IMR-90 (cell line): ENCODE results near the gene ABITRAM. TPM values are rescaled to one million over a fixed set of nuclear protein-coding genes. Genes with fewer than 3 reads are reported as not detected.

Experiments used
- ATAC-seq: fragments of 200-7000 bp; cut with Tn5 transposase; 2 replicates; pipeline ENCODE4 v1.9.1; 2020; ENCODE audit warnings: low read depth, mild to moderate bottlenecking, moderate library complexity
- BruUV-seq: library from RNA; stranded (reverse); fragments of 400-500 nt; replicated peaks from 2 replicates; lab custom pipeline; 2021; lab: Mats Ljungman, UMichigan
- CTCF ChIA-PET: fragments of 300-600 bp; formaldehyde crosslinking; extraction: SDS; loops from one replicate; lab custom pipeline; 2021; ENCODE audit warnings: antibody characterized with exemption; lab: Yijun Ruan, JAX
- POLR2A ChIA-PET: fragments of 300-600 bp; sonication (Branson Sonifier 250); formaldehyde crosslinking; loops from one replicate; lab custom pipeline; 2022; ENCODE audit warnings: antibody characterized with exemption; ENCODE audit not compliant: unreplicated experiment; lab: Charles Lee
- DNase-seq: peaks from one replicate; pipeline ENCODE4 v3.0.0; 2013
- H2AFZ ChIP-seq: replicated peaks from 2 replicates; pipeline ENCODE3; 2013; ENCODE audit warnings: low read length, mild to moderate bottlenecking; ENCODE audit not compliant: poor library complexity
- H2AK5ac ChIP-seq: 2 replicates; pipeline ENCODE4 v1.6.1; 2013; ENCODE audit warnings: low read depth, low read length, inconsistent platforms
- H2AK9ac ChIP-seq: replicated peaks from 2 replicates; pipeline ENCODE3; 2013; ENCODE audit warnings: mild to moderate bottlenecking, low read depth, low read length, moderate library complexity; ENCODE audit not compliant: poor library complexity
- H2BK120ac ChIP-seq: 2 replicates; pipeline ENCODE4 v1.6.1; 2013; ENCODE audit warnings: low read depth, low read length, inconsistent platforms
- H2BK15ac ChIP-seq: 3 replicates; pipeline ENCODE4 v1.6.1; 2013; ENCODE audit warnings: low read depth, low read length, inconsistent platforms
- H2BK20ac ChIP-seq: 2 replicates; pipeline ENCODE4 v1.6.1; 2013; ENCODE audit warnings: low read depth, mild to moderate bottlenecking, inconsistent platforms, low read length, moderate library complexity
- H2BK5ac ChIP-seq: 2 replicates; pipeline ENCODE4 v1.6.1; 2013; ENCODE audit warnings: mild to moderate bottlenecking, low read depth, low read length, inconsistent platforms; ENCODE audit not compliant: poor library complexity, severe bottlenecking
- H3K14ac ChIP-seq: replicated peaks from 2 replicates; pipeline ENCODE4 v1.6.1; 2013; ENCODE audit warnings: low read depth, low read length, inconsistent platforms
- H3K18ac ChIP-seq: 2 replicates; pipeline ENCODE4 v1.6.1; 2013; ENCODE audit warnings: low read depth, low read length, control low read depth
- H3K23ac ChIP-seq: 2 replicates; pipeline ENCODE4 v1.6.1; 2013; ENCODE audit warnings: low read depth, low read length, inconsistent platforms
- H3K27ac ChIP-seq: 2 replicates; pipeline ENCODE4 v1.5.1; 2013; ENCODE audit warnings: mild to moderate bottlenecking, control low read depth, low read length; ENCODE audit not compliant: insufficient read depth
- H3K27me3 ChIP-seq: 2 replicates; pipeline ENCODE4 v1.6.1; 2013; ENCODE audit warnings: low read length; ENCODE audit not compliant: control insufficient read depth, insufficient read depth
- H3K36me3 ChIP-seq: 2 replicates; pipeline ENCODE4 v1.6.1; 2013; ENCODE audit warnings: low read length, mixed read lengths; ENCODE audit not compliant: control insufficient read depth, insufficient read depth
- H3K4ac ChIP-seq: 2 replicates; pipeline ENCODE4 v1.6.1; 2013; ENCODE audit warnings: low read depth, low read length, inconsistent platforms
- H3K4me1 ChIP-seq: 2 replicates; pipeline ENCODE4 v1.6.1; 2013; ENCODE audit warnings: low read length, mixed read lengths; ENCODE audit not compliant: control insufficient read depth, insufficient read depth
- H3K4me2 ChIP-seq: 2 replicates; pipeline ENCODE4 v1.6.1; 2013; ENCODE audit warnings: low read depth, mild to moderate bottlenecking, control low read depth, low read length, moderate library complexity
- H3K4me3 ChIP-seq: 2 replicates; pipeline ENCODE4 v1.5.1; 2013; ENCODE audit warnings: low read depth, mild to moderate bottlenecking, control low read depth, low read length, moderate library complexity; ENCODE audit not compliant: insufficient read depth
- H3K56ac ChIP-seq: 2 replicates; pipeline ENCODE4 v1.6.1; 2013; ENCODE audit warnings: low read length, inconsistent platforms; ENCODE audit not compliant: insufficient read depth; ENCODE audit errors: extremely low read depth
- H3K79me1 ChIP-seq, 2 experiments: 2 replicates each; pipeline ENCODE4 v1.6.1; 2013; ENCODE audit warnings: low read length in 2 of 2, inconsistent platforms in 1 of 2, low read depth in 1 of 2
- H3K9ac ChIP-seq: 2 replicates; pipeline ENCODE4 v1.6.1; 2013; ENCODE audit warnings: low read depth, low read length, control low read depth
- H3K9me1 ChIP-seq: 2 replicates; pipeline ENCODE4 v1.6.1; 2013; ENCODE audit warnings: low read length, inconsistent platforms; ENCODE audit not compliant: insufficient read depth
- H3K9me3 ChIP-seq: 2 replicates; pipeline ENCODE4 v1.6.1; 2013; ENCODE audit warnings: low read length; ENCODE audit not compliant: control insufficient read depth, insufficient read depth
- H4K20me1 ChIP-seq: 2 replicates; pipeline ENCODE4 v1.6.1; 2013; ENCODE audit warnings: low read length, inconsistent platforms; ENCODE audit not compliant: insufficient read depth
- H4K5ac ChIP-seq: 2 replicates; pipeline ENCODE4 v1.6.1; 2013; ENCODE audit warnings: mild to moderate bottlenecking, low read depth, low read length, control low read depth
- H4K8ac ChIP-seq, 2 experiments: 2 replicates each; pipeline ENCODE4 v1.6.1; 2013; ENCODE audit warnings: low read depth in 2 of 2, low read length in 2 of 2, control low read depth in 1 of 2, inconsistent platforms in 1 of 2
- H4K91ac ChIP-seq: 2 replicates; pipeline ENCODE4 v1.6.1; 2013; ENCODE audit warnings: low read depth, low read length, inconsistent platforms; ENCODE audit not compliant: insufficient read depth
- BHLHE40 ChIP-seq: fragments of 150-350 bp; IDR thresholded peaks from 2 replicates; pipeline ENCODE4 v1.6.1; 2016; ENCODE audit warnings: mild to moderate bottlenecking, low read depth, low read length
- CEBPB ChIP-seq: IDR thresholded peaks from 2 replicates; pipeline ENCODE4 v1.6.1; 2012; ENCODE audit warnings: low read depth, low read length, improper control_type of control experiment
- CHD1 ChIP-seq: IDR thresholded peaks from 2 replicates; pipeline ENCODE4 v1.6.1; 2012; ENCODE audit warnings: low read depth, low read length, improper control_type of control experiment
- CTCF ChIP-seq: conservative IDR thresholded peaks from 2 replicates; pipeline ENCODE4 v1.5.1; 2012; ENCODE audit warnings: mild to moderate bottlenecking, low read depth, low read length, improper control_type of control experiment
- ELK1 ChIP-seq: fragments of 150-350 bp; IDR thresholded peaks from 2 replicates; pipeline ENCODE4 v1.6.1; 2016; ENCODE audit warnings: low read depth, mild to moderate bottlenecking, low read length, moderate library complexity, borderline replicate concordance
- FOS ChIP-seq: fragments of 150-350 bp; IDR thresholded peaks from 2 replicates; pipeline ENCODE4 v1.6.1; 2016; ENCODE audit warnings: low read depth, low read length
- MAFK ChIP-seq: IDR thresholded peaks from 2 replicates; pipeline ENCODE4 v1.6.1; 2012; ENCODE audit warnings: low read depth, low read length, improper control_type of control experiment
- MAZ ChIP-seq: IDR thresholded peaks from 2 replicates; pipeline ENCODE4 v1.6.1; 2012; ENCODE audit warnings: low read depth, mild to moderate bottlenecking, low read length, improper control_type of control experiment, moderate library complexity, borderline replicate concordance
- MXI1 ChIP-seq: IDR thresholded peaks from 2 replicates; pipeline ENCODE4 v1.6.1; 2012; ENCODE audit warnings: low read depth, mild to moderate bottlenecking, low read length, moderate library complexity, borderline replicate concordance
- NFE2L2 ChIP-seq: fragments of 150-350 bp; IDR thresholded peaks from 2 replicates; pipeline ENCODE4 v1.6.1; 2016; ENCODE audit warnings: low read depth, mild to moderate bottlenecking, low read length
- POLR2A ChIP-seq: IDR thresholded peaks from 2 replicates; pipeline ENCODE4 v1.6.1; 2012; ENCODE audit warnings: mild to moderate bottlenecking, low read depth, low read length
- RAD21 ChIP-seq: IDR thresholded peaks from 2 replicates; pipeline ENCODE4 v1.6.1; 2012; ENCODE audit warnings: low read length, improper control_type of control experiment
- RCOR1 ChIP-seq: IDR thresholded peaks from 2 replicates; pipeline ENCODE4 v1.6.1; 2012; ENCODE audit warnings: mild to moderate bottlenecking, low read length, improper control_type of control experiment; ENCODE audit not compliant: insufficient replicate concordance
- RFX5 ChIP-seq: IDR thresholded peaks from 2 replicates; pipeline ENCODE4 v1.8.0; 2012; ENCODE audit warnings: low read depth, mild to moderate bottlenecking, low read length, moderate library complexity
- SMC3 ChIP-seq: fragments of 150-350 bp; IDR thresholded peaks from 2 replicates; pipeline ENCODE4 v1.6.1; 2016; ENCODE audit warnings: low read depth, mild to moderate bottlenecking, antibody characterized with exemption, low read length, moderate library complexity
- USF2 ChIP-seq: fragments of 150-350 bp; IDR thresholded peaks from 2 replicates; pipeline ENCODE4 v1.6.1; 2017; ENCODE audit warnings: mild to moderate bottlenecking, antibody characterized with exemption, low read length, low read depth
- WGBS, 2 experiments: methylation state at CpG; one replicate each; pipeline versions ENCODE4 v1.1.5 to v1.1.7; 2013; ENCODE audit warnings: missing lambda C conversion rate in 2 of 2; ENCODE audit not compliant: insufficient read length in 1 of 2; ENCODE audit errors: extremely low coverage in 2 of 2; 5-methylcytosine and 5-hydroxymethylcytosine counted together
- dilution Hi-C: fragments of 300-500 bp; cut with HindIII; formaldehyde crosslinking; loops from one replicate; pipeline ENCODE4 v1.14.3; 2018; ENCODE audit warnings: low sequenced_read_pairs; ENCODE audit not compliant: unreplicated experiment
- in situ Hi-C: fragments of 300-500 bp; cut with MboI; formaldehyde crosslinking; loops from 3 replicates; pipeline ENCODE4 v1.14.3; 2019; ENCODE audit warnings: low sequenced_read_pairs, inconsistent platforms, mixed read lengths
- intact Hi-C: fragments of 100-400 bp; cut with micrococcal nuclease; formaldehyde crosslinking; loops from 2 replicates; pipeline ENCODE4 v1.10.0; 2022
- polyA plus RNA-seq, 3 experiments: library from polyadenylated mRNA; depleted of rRNA; stranded (reverse); fragments of >200 nt; gene quantifications; 2 replicates each; pipeline ENCODE4 v1.2.3, GENCODE V29; 2012; ENCODE audit warnings: low replicate concordance in 1 of 3
- total RNA-seq: library from RNA; depleted of rRNA; stranded (reverse); fragments of >200 nt; gene quantifications from 2 replicates; pipeline ENCODE4 v1.2.3, GENCODE V29; 2012

Gene ABITRAM
- total and polyA plus RNA-seq, 2 of the 4 experiments (the other 2 are of a cell fraction), result 8.6 to 10.3 TPM

GRCh38 chr9:108980893-108981292 lies 46.7 kb downstream of the ABITRAM start:
- H2AFZ ChIP-seq, result no peak overlapping the region
- H3K9ac ChIP-seq, result no peak overlapping the region
- H2BK20ac ChIP-seq, result no peak overlapping the region
- CTCF ChIA-PET, result no interaction called here
- H4K5ac ChIP-seq, result no peak overlapping the region
- no peaks in the 10 kb centered on the region; the same call in 1 of the 2 replicates for H4K20me1 ChIP-seq
- H3K4ac ChIP-seq, result no peak overlapping the region
- H3K23ac ChIP-seq, result no peak overlapping the region
- no peak overlapping the region for H2BK120ac ChIP-seq
- no peak overlapping the region for H3K14ac ChIP-seq
- DNase-seq (no peak), ATAC-seq (no peak)
- no peak overlapping the region for H2BK15ac ChIP-seq
- H3K56ac ChIP-seq, result no peak overlapping the region
- H3K4me1 ChIP-seq, result no peaks in the 10 kb centered on the region
- H3K27me3 ChIP-seq, result no peaks in the 10 kb centered on the region
- H4K91ac ChIP-seq, result no peak overlapping the region
- intact Hi-C loops (no loop called here), dilution Hi-C loops (no loop called here), in situ Hi-C loops (no loop called here)
- no peak overlapping the region for H3K27ac ChIP-seq
- no peak overlapping the region for H2AK5ac ChIP-seq
- no TSS peak for BruUV-seq
- no peak overlapping the region for H3K4me3 ChIP-seq
- H3K9me3 ChIP-seq, result no peaks in the 10 kb centered on the region
- H3K18ac ChIP-seq, result no peak overlapping the region
- no CpG with 5 or more reads among the region's 2 CpGs for WGBS, 2 experiments
- no peak for TF ChIP-seq MXI1
- TF ChIP-seq BHLHE40, result no peak
- no peak for TF ChIP-seq RAD21
- TF ChIP-seq ELK1, result no peak
- TF ChIP-seq RCOR1, result no peak
- TF ChIP-seq CEBPB, result no peak
- TF ChIP-seq FOS, result no peak
- TF ChIP-seq CTCF, result no peak
- no peak for TF ChIP-seq NFE2L2
- no peak for TF ChIP-seq SMC3
- TF ChIP-seq MAZ, result no peak
- TF ChIP-seq POLR2A, result no peak
- no peak for TF ChIP-seq USF2
- TF ChIP-seq CHD1, result no peak
- no peak for TF ChIP-seq MAFK
- TF ChIP-seq RFX5, result no peak
- POLR2A ChIA-PET, result no interaction called here
- H2BK5ac ChIP-seq, result no peak overlapping the region
- no peak overlapping the region for H4K8ac ChIP-seq
- no peaks in the 10 kb centered on the region; the same call in 1 of the 2 replicates for H3K9me1 ChIP-seq
- H3K36me3 ChIP-seq, result peaks cover 10% of the 10 kb centered on the region
- peaks cover 12 to 15% of the 10 kb centered on the region in 2 experiments for H3K79me1 ChIP-seq
- H2AK9ac ChIP-seq, result no peak overlapping the region
- no peak overlapping the region for H3K4me2 ChIP-seq
